Smooth muscle cell (in vitro differentiated cells): ENCODE results near the gene CLMN. TPM values are rescaled to one million over a fixed set of nuclear protein-coding genes. Genes with fewer than 3 reads are reported as not detected.

Source experiments
- DNase-seq: peaks from one replicate; lab custom pipeline; 2025; ENCODE audit not compliant: unreplicated experiment; lab: John Stamatoyannopoulos, UW
- H2AFZ ChIP-seq: fragments of 200-600 bp; sonication (generic); 2 replicates; pipeline ENCODE4 v1.6.0; 2016; ENCODE audit warnings: antibody characterized with exemption, low read depth, mild to moderate bottlenecking
- H3F3A ChIP-seq: fragments of 200-600 bp; sonication (generic); 2 replicates; pipeline ENCODE4 v1.6.0; 2017; ENCODE audit warnings: antibody characterized with exemption, low read depth
- H3K27ac ChIP-seq: fragments of 200-600 bp; sonication (generic); 2 replicates; pipeline ENCODE4 v1.5.1; 2016; ENCODE audit warnings: low read depth, mild to moderate bottlenecking
- H3K27me3 ChIP-seq: fragments of 200-600 bp; sonication (generic); 2 replicates; pipeline ENCODE4 v1.6.1; 2016; ENCODE audit warnings: low read depth, mild to moderate bottlenecking
- H3K36me3 ChIP-seq: fragments of 200-600 bp; sonication (generic); 2 replicates; pipeline ENCODE4 v1.5.1; 2016; ENCODE audit warnings: low read depth
- H3K4me1 ChIP-seq: fragments of 200-600 bp; sonication (generic); 2 replicates; pipeline ENCODE4 v1.5.1; 2016; ENCODE audit warnings: low read depth
- H3K4me2 ChIP-seq: fragments of 200-600 bp; sonication (generic); 2 replicates; pipeline ENCODE4 v1.6.0; 2016; ENCODE audit warnings: mild to moderate bottlenecking
- H3K4me3 ChIP-seq: fragments of 200-600 bp; sonication (generic); 2 replicates; pipeline ENCODE4 v1.5.1; 2016; ENCODE audit warnings: mild to moderate bottlenecking
- H3K79me2 ChIP-seq: fragments of 200-600 bp; sonication (generic); 2 replicates; pipeline ENCODE4 v1.6.0; 2016; ENCODE audit warnings: low read depth, mild to moderate bottlenecking
- H3K9ac ChIP-seq: fragments of 200-600 bp; sonication (generic); 2 replicates; pipeline ENCODE4 v1.6.0; 2016; ENCODE audit warnings: low read depth
- H3K9me3 ChIP-seq: fragments of 200-600 bp; sonication (generic); replicated peaks from 2 replicates; pipeline ENCODE4 v1.5.1; 2016; ENCODE audit warnings: low read depth
- H4K20me1 ChIP-seq: fragments of 200-600 bp; sonication (generic); 2 replicates; pipeline ENCODE4 v1.6.0; 2016; ENCODE audit warnings: low read depth
- CTCF ChIP-seq: fragments of 200-600 bp; sonication (generic); IDR thresholded peaks from 2 replicates; pipeline ENCODE4 v1.5.1; 2017; ENCODE audit warnings: borderline replicate concordance, mild to moderate bottlenecking, antibody characterized with exemption; ENCODE audit not compliant: insufficient read depth, poor library complexity, severe bottlenecking
- WGBS: methylation state at CpG from one replicate; pipeline ENCODE4 v1.1.7; 2016; ENCODE audit warnings: low lambda C conversion rate; 5-methylcytosine and 5-hydroxymethylcytosine counted together
- polyA plus RNA-seq: library from polyadenylated mRNA; unstranded; fragments of >200 nt; fragmentation: Nextera tagmentation; extraction: Ambion mirVana; gene quantifications from 2 replicates; pipeline ENCODE4 v1.2.1, GENCODE V29; 2016
- total RNA-seq: library from RNA; depleted of rRNA; stranded (reverse); fragments of >200 nt; gene quantifications from 2 replicates; pipeline ENCODE4 v1.2.3, GENCODE V29; 2014

CLMN gene
- total and polyA plus RNA-seq, 2 experiments from 2014 or later: 1.3 to 3.5 TPM

- no peak for TF ChIP-seq CTCF
- no peak for DNase-seq
- no peak overlapping the region for H3K4me2 ChIP-seq
- H3F3A ChIP-seq: no peaks in the 10 kb centered on the region
- no peak overlapping the region for H3K9ac ChIP-seq
- no peak overlapping the region for H3K27ac ChIP-seq
- no peaks in the 10 kb centered on the region for H3K4me1 ChIP-seq
- H3K79me2 ChIP-seq: no peaks in the 10 kb centered on the region
- 91% methylated on average over 8 of the region's 8 CpGs for WGBS
- no peaks in the 10 kb centered on the region for H3K9me3 ChIP-seq
- H3K27me3 ChIP-seq: peaks cover 5% of the 10 kb centered on the region
- no peak overlapping the region for H3K4me3 ChIP-seq
- H4K20me1 ChIP-seq: no peaks in the 10 kb centered on the region
- H2AFZ ChIP-seq: no peak overlapping the region
- H3K36me3 ChIP-seq: no peaks in the 10 kb centered on the region
Measured at GRCh38 chr14:95320955-95321600, 1.4 kb upstream of the CLMN start.

- WGBS: 45% methylated on average over 18 of the region's 32 CpGs
- Histone ChIP-seq H3K27ac (no peak overlapping the region), H3K79me2 (no peaks in the 10 kb centered on the region), H3K4me1 (no peaks in the 10 kb centered on the region), H3K36me3 (no peaks in the 10 kb centered on the region), H4K20me1 (no peaks in the 10 kb centered on the region), H3K27me3 (no peaks in the 10 kb centered on the region), H3K4me3 (peak overlapping the region; percentile 46), H2AFZ (no peak overlapping the region), H3K4me2 (peak overlapping the region; percentile 83), H3K9ac (no peak overlapping the region), H3F3A (no peaks in the 10 kb centered on the region), H3K9me3 (no peaks in the 10 kb centered on the region)
- no peak for DNase-seq
- TF ChIP-seq CTCF: no peak
Measured at GRCh38 chr14:95320078-95320895, 579 bp upstream of the CLMN start.

GRCh38 chr14:95318399-95319311 lies 1.1 kb downstream of the CLMN start:
- no peak overlapping the region for H3K27ac ChIP-seq
- H2AFZ ChIP-seq: peak overlapping the region; percentile 98
- no peak for DNase-seq
- H3K9me3 ChIP-seq: no peaks in the 10 kb centered on the region
- H3K27me3 ChIP-seq: no peaks in the 10 kb centered on the region
- no peaks in the 10 kb centered on the region for H3K4me1 ChIP-seq
- no peaks in the 10 kb centered on the region for H3K79me2 ChIP-seq
- H4K20me1 ChIP-seq: no peaks in the 10 kb centered on the region
- H3K4me3 ChIP-seq: peak overlapping the region; percentile 70
- no peak overlapping the region for H3K9ac ChIP-seq
- H3K4me2 ChIP-seq: peak overlapping the region; percentile 100
- H3K36me3 ChIP-seq: no peaks in the 10 kb centered on the region
- H3F3A ChIP-seq: no peaks in the 10 kb centered on the region
- 59% methylated on average over 12 of the region's 22 CpGs for WGBS
- no peak for TF ChIP-seq CTCF
